HepG2 (cell line): Measurements from ENCODE around the gene TIMM10. TPM values are rescaled to one million over a fixed set of nuclear protein-coding genes. Genes with fewer than 3 reads are reported as not detected.

Source experiments
- CREM ChIP-seq, 2 experiments: sonication (generic) in 1 of 2; formaldehyde crosslinking in 1 of 2; IDR thresholded peaks; 2 replicates each; pipeline versions ENCODE4 v1.4.0 to v1.6.1; 2016 to 2020; ENCODE audit warnings: antibody characterized with exemption in 1 of 2, mild to moderate bottlenecking in 1 of 2, missing genetic modification reagents in 1 of 2
- GABPA ChIP-seq, 2 experiments: IDR thresholded peaks; 2 replicates each; pipeline ENCODE4 v1.6.1; 2011 to 2016; ENCODE audit warnings: low read depth in 2 of 2, low read length in 1 of 2, missing biosample characterization in 1 of 2, missing genetic modification characterization in 1 of 2
- HMGXB4 ChIP-seq, 2 experiments: sonication (generic) in 1 of 2; formaldehyde crosslinking in 1 of 2; IDR thresholded peaks; 2 replicates each; pipeline versions ENCODE4 v1.4.0 to v1.6.1; 2018 to 2020; ENCODE audit warnings: missing genetic modification reagents in 2 of 2, borderline replicate concordance in 1 of 2, low read depth in 1 of 2, mild to moderate bottlenecking in 1 of 2, missing biosample characterization in 1 of 2
- IRF2 ChIP-seq: IDR thresholded peaks from 2 replicates; pipeline ENCODE4 v1.6.1; 2018; ENCODE audit warnings: missing genetic modification reagents, missing compliant biosample characterization
- KDM5B ChIP-seq: sonication (generic); formaldehyde crosslinking; IDR thresholded peaks from 2 replicates; pipeline ENCODE4 v1.4.0; 2020; ENCODE audit warnings: missing genetic modification reagents, mild to moderate bottlenecking, borderline replicate concordance
- MED1 ChIP-seq: sonication (generic); formaldehyde crosslinking; IDR thresholded peaks from 2 replicates; pipeline ENCODE4 v1.4.0; 2020; ENCODE audit warnings: missing genetic modification reagents
- MXD4 ChIP-seq: IDR thresholded peaks from 2 replicates; pipeline ENCODE4 v1.6.1; 2016; ENCODE audit warnings: mild to moderate bottlenecking, missing biosample characterization, missing genetic modification reagents
- MYPOP ChIP-seq: sonication (generic); formaldehyde crosslinking; IDR thresholded peaks from 2 replicates; pipeline ENCODE4 v1.8.1; 2023; ENCODE audit warnings: mild to moderate bottlenecking, moderate library complexity, missing genetic modification reagents
- NR2F1 ChIP-seq, 2 experiments: fragments of 450-650 bp in 1 of 2; formaldehyde crosslinking in 1 of 2; IDR thresholded peaks; 2 replicates each; pipeline versions ENCODE4 v1.5.0 to v1.6.1; 2016 to 2020; ENCODE audit warnings: mild to moderate bottlenecking in 1 of 2, missing compliant biosample characterization in 1 of 2, missing genetic modification reagents in 1 of 2, moderate library complexity in 1 of 2
- RELA ChIP-seq: sonication (generic); formaldehyde crosslinking; IDR thresholded peaks from 2 replicates; pipeline ENCODE4 v1.4.0; 2020; ENCODE audit warnings: missing genetic modification reagents
- SPEN ChIP-seq: sonication (generic); formaldehyde crosslinking; IDR thresholded peaks from 2 replicates; pipeline ENCODE4 v1.5.1; 2020; ENCODE audit warnings: low read depth, mild to moderate bottlenecking, missing genetic modification reagents
- ZNF12 ChIP-seq: sonication (generic); formaldehyde crosslinking; IDR thresholded peaks from 2 replicates; pipeline ENCODE4 v1.5.0; 2020; ENCODE audit warnings: missing genetic modification reagents
- ZNF205 ChIP-seq: IDR thresholded peaks from 2 replicates; pipeline ENCODE4 v1.6.1; 2018; ENCODE audit warnings: missing biosample characterization, missing genetic modification reagents
- ZNF256 ChIP-seq: sonication (generic); formaldehyde crosslinking; conservative IDR thresholded peaks from 2 replicates; pipeline ENCODE4 v1.4.0; 2020; ENCODE audit warnings: missing genetic modification reagents
- ZNF510 ChIP-seq: sonication (generic); formaldehyde crosslinking; IDR thresholded peaks from 2 replicates; pipeline ENCODE4 v1.4.0; 2020; ENCODE audit warnings: low read depth, mild to moderate bottlenecking, missing genetic modification reagents
- ZNF552 ChIP-seq: sonication (generic); formaldehyde crosslinking; IDR thresholded peaks from 2 replicates; pipeline ENCODE4 v1.9.0; 2022; ENCODE audit warnings: missing genetic modification reagents, mild to moderate bottlenecking, borderline replicate concordance
- ZNF598 ChIP-seq: sonication (generic); formaldehyde crosslinking; IDR thresholded peaks from 2 replicates; pipeline ENCODE4 v1.5.1; 2020; ENCODE audit warnings: mild to moderate bottlenecking, missing genetic modification reagents, borderline replicate concordance
- polyA plus RNA-seq, 8 experiments: library from polyadenylated mRNA; depleted of rRNA in 3 of 8; stranded (reverse) in 7 of 8; unstranded in 1 of 8; fragments of >200 nt; fragmentation: Illumina TruSeq in 4 of 8; extraction: Trizol in 4 of 8; gene quantifications; 2 replicates each; pipeline versions ENCODE4 v1.2.1 to v1.2.3, GENCODE V29; 2011 to 2016; ENCODE audit warnings: low read depth in 4 of 8, missing spikeins in 1 of 8, mixed read lengths in 1 of 8; ENCODE audit not compliant: insufficient read depth in 1 of 8
- total RNA-seq, 5 experiments: library from RNA; depleted of rRNA; stranded (reverse); fragments of >200 nt; fragmentation: Illumina TruSeq; extraction: Trizol; gene quantifications; 2 replicates each; pipeline ENCODE4 v1.2.3, GENCODE V29; 2016; ENCODE audit warnings: low read depth in 1 of 5
- TF ChIP-seq, protein P1 (sequence below): sonication (generic); formaldehyde crosslinking; IDR thresholded peaks from 2 replicates; pipeline ENCODE4 v1.9.0; 2021; ENCODE audit warnings: missing genetic modification reagents, borderline replicate concordance
- TF ChIP-seq, protein P2 (sequence below): sonication (generic); formaldehyde crosslinking; IDR thresholded peaks from 2 replicates; pipeline ENCODE4 v1.4.0; 2020; ENCODE audit warnings: mild to moderate bottlenecking, missing genetic modification reagents
- TF ChIP-seq, protein P3 (sequence below): sonication (generic); formaldehyde crosslinking; IDR thresholded peaks from 2 replicates; pipeline ENCODE4 v1.8.0; 2022; ENCODE audit warnings: mild to moderate bottlenecking, missing genetic modification reagents

Gene TIMM10
- total and polyA plus RNA-seq, 2 of the 13 experiments (the other 11 are each of a cell fraction or from before 2014, with no cell fraction given) = 67.8 to 82.2 TPM

DNA sequence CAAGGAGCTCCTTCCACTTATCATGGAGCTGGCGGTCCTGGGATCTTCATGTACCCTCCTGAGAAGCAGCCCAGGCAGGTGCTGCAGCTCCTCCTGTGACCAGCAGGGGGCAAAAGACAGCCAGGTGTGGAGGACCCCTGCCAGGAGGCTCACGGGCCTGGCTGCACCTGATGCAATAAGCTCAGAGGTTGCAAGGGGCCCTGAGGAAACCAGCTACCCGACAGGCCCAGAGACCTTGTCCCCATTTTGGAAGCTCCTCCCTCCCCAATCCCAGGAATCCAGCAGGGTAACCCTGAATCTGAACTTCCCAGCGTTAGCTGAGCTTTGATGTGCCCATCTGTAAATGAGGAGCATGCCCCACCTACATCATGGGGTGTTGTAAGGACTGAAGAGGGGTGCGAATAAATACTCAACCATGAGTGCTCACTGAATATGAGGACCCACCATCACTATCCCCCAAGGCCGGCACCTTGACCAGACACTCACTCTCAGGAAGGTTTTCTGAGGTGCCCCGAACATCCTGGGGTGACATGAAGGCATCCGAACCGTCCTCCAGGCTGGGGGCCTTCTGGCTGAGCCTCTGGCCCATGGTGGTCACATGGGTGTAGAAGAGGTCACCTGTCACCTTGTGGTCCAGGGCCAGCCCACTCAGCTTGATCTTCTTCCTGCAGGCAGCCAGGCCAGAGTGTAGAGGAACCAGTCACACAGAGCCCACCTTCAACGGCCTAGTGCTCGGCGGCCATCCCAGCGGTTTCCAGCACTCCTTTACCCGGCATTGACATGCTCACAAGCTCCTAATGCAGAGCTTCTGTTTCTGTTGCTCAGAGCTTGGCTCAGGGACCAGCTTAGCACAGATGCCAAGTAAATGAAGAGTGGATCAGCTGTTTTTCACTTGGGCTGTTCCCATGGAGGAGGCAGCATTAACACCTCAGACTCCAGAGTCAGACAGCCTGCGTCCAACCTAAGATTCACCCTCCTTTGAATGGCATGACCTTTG is 36.7 kb downstream of the TIMM10 start (continued):
- TF ChIP-seq NR2F1 (CRISPR knock-in tag; IDR thresholded peaks at IDR 0.05) (no peak), ZNF598 (CRISPR knock-in tag) (no peak), SPEN (peak; percentile 53; the same call in 1 of the 2 replicates), ZNF12 (CRISPR knock-in tag) (no peak), ZNF256 (CRISPR knock-in tag) (no peak), MYPOP (CRISPR knock-in tag) (no peak), RELA (no peak), HMGXB4 (CRISPR knock-in tag; IDR thresholded peaks at IDR 0.05; ENCODE audit: borderline replicate concordance in 1 of 2, low read depth in 1 of 2) (peak; percentile 32 to 77; a peak in 2 of 4 replicates), MED1 (peak; percentile 79), IRF2 (CRISPR knock-in tag) (no peak), ZNF552 (CRISPR knock-in tag) (no peak), CREM (IDR thresholded peaks at IDR 0.05) (no peak), CREM (CRISPR knock-in tag; IDR thresholded peaks at IDR 0.05) (no peak), GABPA (IDR thresholded peaks at IDR 0.05; ENCODE audit: low read depth, low read length) (no peak), GABPA (CRISPR knock-in tag; IDR thresholded peaks at IDR 0.05; ENCODE audit: low read depth) (peak; percentile 30; the same call in 1 of the 2 replicates), MXD4 (CRISPR knock-in tag) (no peak), ZNF205 (CRISPR knock-in tag) (no peak), KDM5B (CRISPR knock-in tag) (no peak; the same call in 1 of the 2 replicates), ZNF510 (CRISPR knock-in tag) (no peak)
- TF ChIP-seq, protein P1, sequence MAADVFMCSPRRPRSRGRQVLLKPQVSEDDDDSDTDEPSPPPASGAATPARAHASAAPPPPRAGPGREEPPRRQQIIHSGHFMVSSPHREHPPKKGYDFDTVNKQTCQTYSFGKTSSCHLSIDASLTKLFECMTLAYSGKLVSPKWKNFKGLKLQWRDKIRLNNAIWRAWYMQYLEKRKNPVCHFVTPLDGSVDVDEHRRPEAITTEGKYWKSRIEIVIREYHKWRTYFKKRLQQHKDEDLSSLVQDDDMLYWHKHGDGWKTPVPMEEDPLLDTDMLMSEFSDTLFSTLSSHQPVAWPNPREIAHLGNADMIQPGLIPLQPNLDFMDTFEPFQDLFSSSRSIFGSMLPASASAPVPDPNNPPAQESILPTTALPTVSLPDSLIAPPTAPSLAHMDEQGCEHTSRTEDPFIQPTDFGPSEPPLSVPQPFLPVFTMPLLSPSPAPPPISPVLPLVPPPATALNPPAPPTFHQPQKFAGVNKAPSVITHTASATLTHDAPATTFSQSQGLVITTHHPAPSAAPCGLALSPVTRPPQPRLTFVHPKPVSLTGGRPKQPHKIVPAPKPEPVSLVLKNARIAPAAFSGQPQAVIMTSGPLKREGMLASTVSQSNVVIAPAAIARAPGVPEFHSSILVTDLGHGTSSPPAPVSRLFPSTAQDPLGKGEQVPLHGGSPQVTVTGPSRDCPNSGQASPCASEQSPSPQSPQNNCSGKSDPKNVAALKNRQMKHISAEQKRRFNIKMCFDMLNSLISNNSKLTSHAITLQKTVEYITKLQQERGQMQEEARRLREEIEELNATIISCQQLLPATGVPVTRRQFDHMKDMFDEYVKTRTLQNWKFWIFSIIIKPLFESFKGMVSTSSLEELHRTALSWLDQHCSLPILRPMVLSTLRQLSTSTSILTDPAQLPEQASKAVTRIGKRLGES = no peak
- TF ChIP-seq, protein P2, sequence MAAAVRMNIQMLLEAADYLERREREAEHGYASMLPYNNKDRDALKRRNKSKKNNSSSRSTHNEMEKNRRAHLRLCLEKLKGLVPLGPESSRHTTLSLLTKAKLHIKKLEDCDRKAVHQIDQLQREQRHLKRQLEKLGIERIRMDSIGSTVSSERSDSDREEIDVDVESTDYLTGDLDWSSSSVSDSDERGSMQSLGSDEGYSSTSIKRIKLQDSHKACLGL = no peak
- TF ChIP-seq, protein P3, sequence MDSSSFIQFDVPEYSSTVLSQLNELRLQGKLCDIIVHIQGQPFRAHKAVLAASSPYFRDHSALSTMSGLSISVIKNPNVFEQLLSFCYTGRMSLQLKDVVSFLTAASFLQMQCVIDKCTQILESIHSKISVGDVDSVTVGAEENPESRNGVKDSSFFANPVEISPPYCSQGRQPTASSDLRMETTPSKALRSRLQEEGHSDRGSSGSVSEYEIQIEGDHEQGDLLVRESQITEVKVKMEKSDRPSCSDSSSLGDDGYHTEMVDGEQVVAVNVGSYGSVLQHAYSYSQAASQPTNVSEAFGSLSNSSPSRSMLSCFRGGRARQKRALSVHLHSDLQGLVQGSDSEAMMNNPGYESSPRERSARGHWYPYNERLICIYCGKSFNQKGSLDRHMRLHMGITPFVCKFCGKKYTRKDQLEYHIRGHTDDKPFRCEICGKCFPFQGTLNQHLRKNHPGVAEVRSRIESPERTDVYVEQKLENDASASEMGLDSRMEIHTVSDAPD (CRISPR knock-in tag) = no peak
